Measurements from ENCODE around the gene RGS17. TPM values are rescaled to one million over a fixed set of nuclear protein-coding genes. Genes with fewer than 3 reads are reported as not detected.

RGS17 gene
- total RNA-seq, 1 experiment from 2014 or later, result 3.2 TPM

- peaks cover 0 to 2% of the 10 kb centered on the region in 2 experiments; a peak in 1 of 5 replicates for H3K9me3 Mint-ChIP-seq
- no peak overlapping the region for H3K14ac ChIP-seq (ENCODE audit: insufficient read depth, low read length)
- H3K4me3 Mint-ChIP-seq, result no peak overlapping the region
- H2BK12ac ChIP-seq (ENCODE audit: insufficient read length, low read depth, low read length), result no peak overlapping the region
- no peak overlapping the region for H3K9ac ChIP-seq (ENCODE audit: extremely low read depth, insufficient read length, low read length)
- WGBS (ENCODE audit: extremely low coverage, insufficient read length, low lambda C conversion rate), result no CpG with 5 or more reads among the region's 4 CpGs
- no peak overlapping the region for H3K4ac ChIP-seq (ENCODE audit: low read depth, low read length)
- no peaks in the 10 kb centered on the region; a peak in 1 of 7 replicates for H3K36me3 Mint-ChIP-seq (ENCODE audit: insufficient read depth in 1 of 3, low read depth in 3 of 3)
- no peak overlapping the region for H2BK20ac ChIP-seq (ENCODE audit: low read depth, low read length, poor library complexity, severe bottlenecking)
- H3K4me2 ChIP-seq (ENCODE audit: insufficient read depth, insufficient read length, low read length), result no peak overlapping the region
- H2BK15ac ChIP-seq (ENCODE audit: low read depth, low read length), result no peak overlapping the region
- H3K56ac ChIP-seq (ENCODE audit: insufficient read length, low read depth, low read length), result no peak overlapping the region
- H4K91ac ChIP-seq (ENCODE audit: insufficient read length, low read depth, low read length), result no peak overlapping the region
- H3K79me1 ChIP-seq (ENCODE audit: insufficient read depth, low read depth, low read length, poor library complexity, severe bottlenecking), result no peaks in the 10 kb centered on the region
- no peak overlapping the region for H2BK5ac ChIP-seq (ENCODE audit: insufficient read length, low read length)
- H4K8ac ChIP-seq (replicated peaks; ENCODE audit: insufficient read length, low read depth, low read length), result no peak overlapping the region
- H3K4me1 ChIP-seq (ENCODE audit: insufficient read depth, low read length), result no peaks in the 10 kb centered on the region
- TF ChIP-seq CTCF (conservative IDR thresholded peaks at IDR 0.05), result peak; percentile 34; the same call in 1 of the 3 replicates
- H3K9me3 ChIP-seq (ENCODE audit: control insufficient read depth, low read depth, low read length), result no peaks in the 10 kb centered on the region
- H4K20me1 ChIP-seq (ENCODE audit: control insufficient read depth, insufficient read depth, insufficient read length), result no peaks in the 10 kb centered on the region
- no peaks in the 10 kb centered on the region for H3K23me2 ChIP-seq (ENCODE audit: insufficient read length, low read depth, low read length, poor library complexity, severe bottlenecking)
- H4K5ac ChIP-seq (ENCODE audit: insufficient read length, low read depth, low read length), result no peak overlapping the region
- peaks cover 0 to 5% of the 10 kb centered on the region in 2 experiments; a peak in 1 of 4 replicates for H3K4me1 Mint-ChIP-seq
- H3T11ph ChIP-seq (ENCODE audit: low read length), result no peak overlapping the region
- no peak overlapping the region for H3K23ac ChIP-seq (ENCODE audit: insufficient read length, low read depth, low read length)
- no peak overlapping the region for H2AFZ ChIP-seq (ENCODE audit: low read length)
- H3K27me3 ChIP-seq (ENCODE audit: insufficient read depth, low read length), result no peaks in the 10 kb centered on the region
- no peak overlapping the region for H3K27ac ChIP-seq (ENCODE audit: insufficient read length, low read depth, low read length)
- no peak overlapping the region for H2AK5ac ChIP-seq (ENCODE audit: insufficient read length, low read length)
- DNase-seq, result peak; percentile 46
- no peaks in the 10 kb centered on the region; the same call in 1 of the 2 replicates for H3K27me3 Mint-ChIP-seq (ENCODE audit: low read depth)
- H3K79me2 ChIP-seq (ENCODE audit: insufficient read depth, low read length), result no peaks in the 10 kb centered on the region
- H2BK120ac ChIP-seq (ENCODE audit: low read depth, low read length, poor library complexity, severe bottlenecking), result no peak overlapping the region
- H3K18ac ChIP-seq (ENCODE audit: insufficient read length, low read depth, low read length), result no peak overlapping the region
- H3K27ac Mint-ChIP-seq, result no peak overlapping the region
These were observed 14.5 kb upstream of the RGS17 start for GRCh38 chr6:153145591-153145990.
